IMR-90 (cell line): ENCODE results near the gene ZNF48. TPM values are rescaled to one million over a fixed set of nuclear protein-coding genes. Genes with fewer than 3 reads are reported as not detected.

Experiments used
- ATAC-seq: fragments of 200-7000 bp; cut with Tn5 transposase; 2 replicates; pipeline ENCODE4 v1.9.1; 2020; ENCODE audit warnings: low read depth, mild to moderate bottlenecking, moderate library complexity
- BruUV-seq: library from RNA; stranded (reverse); fragments of 400-500 nt; replicated peaks from 2 replicates; lab custom pipeline; 2021; lab: Mats Ljungman, UMichigan
- CTCF ChIA-PET: fragments of 300-600 bp; formaldehyde crosslinking; extraction: SDS; loops from one replicate; lab custom pipeline; 2021; ENCODE audit warnings: antibody characterized with exemption; lab: Yijun Ruan, JAX
- POLR2A ChIA-PET: fragments of 300-600 bp; sonication (Branson Sonifier 250); formaldehyde crosslinking; loops from one replicate; lab custom pipeline; 2022; ENCODE audit warnings: antibody characterized with exemption; ENCODE audit not compliant: unreplicated experiment; lab: Charles Lee
- DNase-seq: peaks from one replicate; pipeline ENCODE4 v3.0.0; 2013
- H2AFZ ChIP-seq: replicated peaks from 2 replicates; pipeline ENCODE3; 2013; ENCODE audit warnings: low read length, mild to moderate bottlenecking; ENCODE audit not compliant: poor library complexity
- H2AK5ac ChIP-seq: 2 replicates; pipeline ENCODE4 v1.6.1; 2013; ENCODE audit warnings: low read depth, low read length, inconsistent platforms
- H2AK9ac ChIP-seq: replicated peaks from 2 replicates; pipeline ENCODE3; 2013; ENCODE audit warnings: mild to moderate bottlenecking, low read depth, low read length, moderate library complexity; ENCODE audit not compliant: poor library complexity
- H2BK120ac ChIP-seq: 2 replicates; pipeline ENCODE4 v1.6.1; 2013; ENCODE audit warnings: low read depth, low read length, inconsistent platforms
- H2BK15ac ChIP-seq: 3 replicates; pipeline ENCODE4 v1.6.1; 2013; ENCODE audit warnings: low read depth, low read length, inconsistent platforms
- H2BK20ac ChIP-seq: 2 replicates; pipeline ENCODE4 v1.6.1; 2013; ENCODE audit warnings: low read depth, mild to moderate bottlenecking, inconsistent platforms, low read length, moderate library complexity
- H2BK5ac ChIP-seq: 2 replicates; pipeline ENCODE4 v1.6.1; 2013; ENCODE audit warnings: mild to moderate bottlenecking, low read depth, low read length, inconsistent platforms; ENCODE audit not compliant: poor library complexity, severe bottlenecking
- H3K14ac ChIP-seq: replicated peaks from 2 replicates; pipeline ENCODE4 v1.6.1; 2013; ENCODE audit warnings: low read depth, low read length, inconsistent platforms
- H3K18ac ChIP-seq: 2 replicates; pipeline ENCODE4 v1.6.1; 2013; ENCODE audit warnings: low read depth, low read length, control low read depth
- H3K23ac ChIP-seq: 2 replicates; pipeline ENCODE4 v1.6.1; 2013; ENCODE audit warnings: low read depth, low read length, inconsistent platforms
- H3K27ac ChIP-seq: 2 replicates; pipeline ENCODE4 v1.5.1; 2013; ENCODE audit warnings: mild to moderate bottlenecking, control low read depth, low read length; ENCODE audit not compliant: insufficient read depth
- H3K27me3 ChIP-seq: 2 replicates; pipeline ENCODE4 v1.6.1; 2013; ENCODE audit warnings: low read length; ENCODE audit not compliant: control insufficient read depth, insufficient read depth
- H3K36me3 ChIP-seq: 2 replicates; pipeline ENCODE4 v1.6.1; 2013; ENCODE audit warnings: low read length, mixed read lengths; ENCODE audit not compliant: control insufficient read depth, insufficient read depth
- H3K4ac ChIP-seq: 2 replicates; pipeline ENCODE4 v1.6.1; 2013; ENCODE audit warnings: low read depth, low read length, inconsistent platforms
- H3K4me1 ChIP-seq: 2 replicates; pipeline ENCODE4 v1.6.1; 2013; ENCODE audit warnings: low read length, mixed read lengths; ENCODE audit not compliant: control insufficient read depth, insufficient read depth
- H3K4me2 ChIP-seq: 2 replicates; pipeline ENCODE4 v1.6.1; 2013; ENCODE audit warnings: low read depth, mild to moderate bottlenecking, control low read depth, low read length, moderate library complexity
- H3K4me3 ChIP-seq: 2 replicates; pipeline ENCODE4 v1.5.1; 2013; ENCODE audit warnings: low read depth, mild to moderate bottlenecking, control low read depth, low read length, moderate library complexity; ENCODE audit not compliant: insufficient read depth
- H3K56ac ChIP-seq: 2 replicates; pipeline ENCODE4 v1.6.1; 2013; ENCODE audit warnings: low read length, inconsistent platforms; ENCODE audit not compliant: insufficient read depth; ENCODE audit errors: extremely low read depth
- H3K79me1 ChIP-seq, 2 experiments: 2 replicates each; pipeline ENCODE4 v1.6.1; 2013; ENCODE audit warnings: low read length in 2 of 2, inconsistent platforms in 1 of 2, low read depth in 1 of 2
- H3K9ac ChIP-seq: 2 replicates; pipeline ENCODE4 v1.6.1; 2013; ENCODE audit warnings: low read depth, low read length, control low read depth
- H3K9me1 ChIP-seq: 2 replicates; pipeline ENCODE4 v1.6.1; 2013; ENCODE audit warnings: low read length, inconsistent platforms; ENCODE audit not compliant: insufficient read depth
- H3K9me3 ChIP-seq: 2 replicates; pipeline ENCODE4 v1.6.1; 2013; ENCODE audit warnings: low read length; ENCODE audit not compliant: control insufficient read depth, insufficient read depth
- H4K20me1 ChIP-seq: 2 replicates; pipeline ENCODE4 v1.6.1; 2013; ENCODE audit warnings: low read length, inconsistent platforms; ENCODE audit not compliant: insufficient read depth
- H4K5ac ChIP-seq: 2 replicates; pipeline ENCODE4 v1.6.1; 2013; ENCODE audit warnings: mild to moderate bottlenecking, low read depth, low read length, control low read depth
- H4K8ac ChIP-seq, 2 experiments: 2 replicates each; pipeline ENCODE4 v1.6.1; 2013; ENCODE audit warnings: low read depth in 2 of 2, low read length in 2 of 2, control low read depth in 1 of 2, inconsistent platforms in 1 of 2
- H4K91ac ChIP-seq: 2 replicates; pipeline ENCODE4 v1.6.1; 2013; ENCODE audit warnings: low read depth, low read length, inconsistent platforms; ENCODE audit not compliant: insufficient read depth
- POLR2A ChIP-seq: IDR thresholded peaks from 2 replicates; pipeline ENCODE4 v1.6.1; 2012; ENCODE audit warnings: mild to moderate bottlenecking, low read depth, low read length
- RCOR1 ChIP-seq: IDR thresholded peaks from 2 replicates; pipeline ENCODE4 v1.6.1; 2012; ENCODE audit warnings: mild to moderate bottlenecking, low read length, improper control_type of control experiment; ENCODE audit not compliant: insufficient replicate concordance
- WGBS, 2 experiments: methylation state at CpG; one replicate each; pipeline versions ENCODE4 v1.1.5 to v1.1.7; 2013; ENCODE audit warnings: missing lambda C conversion rate in 2 of 2; ENCODE audit not compliant: insufficient read length in 1 of 2; ENCODE audit errors: extremely low coverage in 2 of 2; 5-methylcytosine and 5-hydroxymethylcytosine counted together
- dilution Hi-C: fragments of 300-500 bp; cut with HindIII; formaldehyde crosslinking; loops from one replicate; pipeline ENCODE4 v1.14.3; 2018; ENCODE audit warnings: low sequenced_read_pairs; ENCODE audit not compliant: unreplicated experiment
- in situ Hi-C: fragments of 300-500 bp; cut with MboI; formaldehyde crosslinking; loops from 3 replicates; pipeline ENCODE4 v1.14.3; 2019; ENCODE audit warnings: low sequenced_read_pairs, inconsistent platforms, mixed read lengths
- intact Hi-C: fragments of 100-400 bp; cut with micrococcal nuclease; formaldehyde crosslinking; loops from 2 replicates; pipeline ENCODE4 v1.10.0; 2022
- polyA plus RNA-seq, 3 experiments: library from polyadenylated mRNA; depleted of rRNA; stranded (reverse); fragments of >200 nt; gene quantifications; 2 replicates each; pipeline ENCODE4 v1.2.3, GENCODE V29; 2012; ENCODE audit warnings: low replicate concordance in 1 of 3
- total RNA-seq: library from RNA; depleted of rRNA; stranded (reverse); fragments of >200 nt; gene quantifications from 2 replicates; pipeline ENCODE4 v1.2.3, GENCODE V29; 2012

ZNF48 gene
- total and polyA plus RNA-seq, 2 of the 4 experiments (the other 2 are of a cell fraction) = 5.8 to 6.6 TPM

- peak overlapping the region; percentile 94 for H2AK9ac ChIP-seq
- WGBS, 2 experiments = 1% methylated on average over 19 of the region's 31 CpGs; no CpG with 5 or more reads in 1 of the 2 experiments
- no peak overlapping the region for H2BK20ac ChIP-seq
- H2BK15ac ChIP-seq = 0 out of 3 replicates have a peak overlapping the region, but pooled peaks have one; percentile 2
- peak overlapping the region; percentile 82 for H3K27ac ChIP-seq
- peaks cover 0 to 50% of the 10 kb centered on the region in 2 experiments for H3K79me1 ChIP-seq
- H4K5ac ChIP-seq = peak overlapping the region; percentile 86
- H2AFZ ChIP-seq = peak overlapping the region; percentile 98
- peak overlapping the region; percentile 93 for H3K9ac ChIP-seq
- dilution Hi-C loops = no loop called here
- H3K14ac ChIP-seq = peak overlapping the region; percentile 90
- intact Hi-C loops = loop anchor here (2.0 kb wide), 2 partner anchors 14 to 16 kb away; no protein-coding TSS in a partner anchor
- no peaks in the 10 kb centered on the region for H3K27me3 ChIP-seq
- H3K18ac ChIP-seq = peak overlapping the region; percentile 55
- peak overlapping the region; percentile 96 for H3K4me2 ChIP-seq
- H3K56ac ChIP-seq = peak overlapping the region; percentile 94
- H4K8ac ChIP-seq = peak overlapping the region; percentile 77 to 92
- H3K4me1 ChIP-seq = peaks cover 7% of the 10 kb centered on the region
- H3K23ac ChIP-seq = peak overlapping the region; percentile 94
- H3K9me1 ChIP-seq = no peaks in the 10 kb centered on the region
- H2BK120ac ChIP-seq = peak overlapping the region; percentile 9; the same call in 1 of the 2 replicates
- peak overlapping the region; percentile 95 for H3K4me3 ChIP-seq
- peak overlapping the region; percentile 61 for H2AK5ac ChIP-seq
- CTCF ChIA-PET = interaction anchor here (1.0 to 1.5 kb wide), 2 partner anchors 15 to 26 kb away, joined by 3 to 6 read pairs; no protein-coding TSS in a partner anchor
- H4K91ac ChIP-seq = peak overlapping the region; percentile 79
- POLR2A ChIA-PET = interaction anchor here (0.5 to 1.3 kb wide), 3 partner anchors 12 to 264 kb away, joined by 3 to 7 read pairs (median 3); partner anchors contain the start of gene ZNF771
- TF ChIP-seq RCOR1 = no peak
- TF ChIP-seq POLR2A = peak; percentile 58
- peak overlapping the region; percentile 81 for H2BK5ac ChIP-seq
- H4K20me1 ChIP-seq = no peaks in the 10 kb centered on the region
- peak overlapping the region; percentile 87 for H3K4ac ChIP-seq
- ATAC-seq = peak; percentile 36
- no peaks in the 10 kb centered on the region for H3K9me3 ChIP-seq
- peak; percentile 50 for DNase-seq
- H3K36me3 ChIP-seq = peaks cover 12% of the 10 kb centered on the region; the same call in 1 of the 2 replicates
- BruUV-seq = no TSS peak
- in situ Hi-C loops = no loop called here
Observed at GRCh38 chr16:30394592-30395154, 547 bp upstream of the ZNF48 start.
